Mucosa of descending colon (tissue), 3 donors: ENCODE measurements around the gene NUB1. TPM values are rescaled to one million over a fixed set of nuclear protein-coding genes. Genes with fewer than 3 reads are reported as not detected.

ENCODE experiments used
- ATAC-seq: fragments of 200-7000 bp; cut with Tn5 transposase; one replicate; pipeline ENCODE4 v1.9.1; 2020; ENCODE audit warnings: mild to moderate bottlenecking, moderate library complexity
- DNase-seq, 3 donors: peaks; one replicate each; pipeline ENCODE4 v3.0.0-alpha.2; 2020
- H3K36me3 ChIP-seq: fragments of 200-600 bp; one replicate; pipeline ENCODE4 v1.8.0; 2021; ENCODE audit warnings: low read depth, mild to moderate bottlenecking
- H3K4me1 ChIP-seq: fragments of 200-600 bp; one replicate; pipeline ENCODE4 v1.8.0; 2021; ENCODE audit warnings: low read depth, mild to moderate bottlenecking
- H3K4me3 ChIP-seq: fragments of 200-600 bp; one replicate; pipeline ENCODE4 v1.8.0; 2021; ENCODE audit warnings: mild to moderate bottlenecking
- H3K9me3 ChIP-seq: fragments of 200-600 bp; one replicate; pipeline ENCODE4 v1.8.0; 2021; ENCODE audit warnings: mild to moderate bottlenecking
- CTCF ChIP-seq: fragments of 200-600 bp; IDR thresholded peaks from one replicate; pipeline ENCODE4 v1.8.0; 2022; ENCODE audit warnings: antibody characterized with exemption, mild to moderate bottlenecking
- intact Hi-C, 2 donors: fragments of 100-400 bp; cut with DNase I in 1 of 2; cut with micrococcal nuclease in 1 of 2; formaldehyde crosslinking; loops; one replicate each; pipeline versions ENCODE4 v1.11.0 to v1.11.1; 2022; cut with DNase I, micrococcal nuclease
- total RNA-seq, 3 donors: library from RNA; stranded (reverse); fragmentation: NEBNext Ultra II Directional in 2 of 3; extraction: Animal tissue kit (Norgen Biotek cat#: 25700) in 2 of 3; gene quantifications; one replicate each; pipeline versions ENCODE4 v1.2.1 to v1.2.4, GENCODE V29; 2021 to 2023
- donor health status: DM: no; HTN: no; CAD: no; lungs with moderate emphysema.
- donor health status: DM: no; HTN: no; CAD: no.
- donor health status: DM: no; HTN: yes; CAD: no.

NUB1 gene
- total RNA-seq, 3 donors from 2014 or later = 66.2 to 77.5 (median 76.9) TPM

DNA sequence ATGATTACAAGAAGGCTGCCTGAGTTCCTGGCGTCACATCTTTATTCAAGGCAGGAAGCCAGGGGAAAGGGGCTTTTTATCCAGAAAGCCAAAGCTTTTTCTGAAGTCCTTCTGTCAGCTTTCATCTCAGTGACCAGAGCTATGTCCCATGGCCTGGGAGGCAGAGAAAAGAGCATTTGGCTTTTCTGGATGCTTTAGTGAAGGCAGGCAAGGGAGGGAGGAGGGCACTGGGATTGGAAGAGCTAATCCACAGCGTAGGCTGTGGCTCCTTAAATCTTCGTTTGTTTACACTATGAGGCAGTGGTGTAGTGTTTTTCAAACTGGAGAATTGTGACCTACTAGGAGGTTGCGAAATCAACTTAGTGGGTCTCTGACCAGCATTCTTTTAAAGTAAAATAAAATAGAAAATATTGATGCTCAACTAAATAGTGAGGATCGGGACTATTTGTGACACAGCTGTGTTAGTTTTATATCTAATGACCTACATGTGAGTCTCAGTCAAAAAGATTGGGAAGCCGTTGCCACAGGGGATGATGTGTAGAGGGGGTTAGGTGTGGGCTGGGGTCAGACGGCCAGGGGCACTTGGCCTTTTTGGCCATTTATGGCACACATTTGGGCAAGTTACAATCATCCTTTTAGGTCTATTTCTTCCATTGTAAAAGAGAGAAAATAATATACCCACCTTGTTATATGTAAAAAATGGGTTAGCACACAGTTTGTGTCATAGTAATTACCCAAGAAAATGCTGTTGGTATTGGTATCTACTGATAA lies 84.2 kb downstream of the NUB1 start:
- H3K4me3 ChIP-seq = no peak overlapping the region
- peak; percentile 23 for ATAC-seq
- H3K9me3 ChIP-seq = peaks cover 2% of the 10 kb centered on the region
- H3K36me3 ChIP-seq = no peaks in the 10 kb centered on the region
- H3K4me1 ChIP-seq = peaks cover 4% of the 10 kb centered on the region
- TF ChIP-seq CTCF = no peak
- intact Hi-C loops = no loop called here
- DNase-seq = no peak

DNA sequence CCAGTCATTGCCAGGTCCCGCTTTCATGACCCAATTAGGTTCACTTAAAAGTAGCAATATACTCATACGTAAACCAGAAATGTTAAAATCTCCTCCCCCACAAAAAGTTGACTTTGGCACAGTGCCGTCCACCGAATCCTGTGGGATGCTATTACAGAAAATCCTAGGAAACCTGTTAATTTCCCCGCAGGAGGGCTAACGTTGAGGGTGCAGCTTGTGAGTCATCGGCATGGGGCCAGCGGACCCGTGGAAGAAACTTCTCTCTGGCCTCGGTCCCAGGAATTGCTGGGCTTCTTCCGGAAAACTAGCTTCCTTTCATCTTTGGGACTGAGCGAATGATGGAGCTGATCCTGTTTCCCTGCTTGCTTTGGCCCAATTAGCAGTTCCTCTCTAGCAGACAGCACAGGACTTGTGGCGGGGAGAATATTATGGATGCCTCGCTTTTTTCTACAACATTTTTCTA lies 84.9 kb downstream of the NUB1 start:
- DNase-seq (peak in 2 of 3 donors; percentile 59 to 62), ATAC-seq (no peak)
- Histone ChIP-seq H3K4me3 (no peak overlapping the region), H3K9me3 (peaks cover 2% of the 10 kb centered on the region), H3K4me1 (peaks cover 4% of the 10 kb centered on the region), H3K36me3 (no peaks in the 10 kb centered on the region)
- intact Hi-C loops = no loop called here
- no peak for TF ChIP-seq CTCF

GRCh38 chr7:151426904-151427704 lies 85.5 kb downstream of the NUB1 start:
- ATAC-seq (no peak), DNase-seq (no peak)
- no peaks in the 10 kb centered on the region for H3K36me3 ChIP-seq
- peaks cover 4% of the 10 kb centered on the region for H3K4me1 ChIP-seq
- no peak for TF ChIP-seq CTCF
- H3K4me3 ChIP-seq = no peak overlapping the region
- H3K9me3 ChIP-seq = no peaks in the 10 kb centered on the region
- intact Hi-C loops = no loop called here

DNA sequence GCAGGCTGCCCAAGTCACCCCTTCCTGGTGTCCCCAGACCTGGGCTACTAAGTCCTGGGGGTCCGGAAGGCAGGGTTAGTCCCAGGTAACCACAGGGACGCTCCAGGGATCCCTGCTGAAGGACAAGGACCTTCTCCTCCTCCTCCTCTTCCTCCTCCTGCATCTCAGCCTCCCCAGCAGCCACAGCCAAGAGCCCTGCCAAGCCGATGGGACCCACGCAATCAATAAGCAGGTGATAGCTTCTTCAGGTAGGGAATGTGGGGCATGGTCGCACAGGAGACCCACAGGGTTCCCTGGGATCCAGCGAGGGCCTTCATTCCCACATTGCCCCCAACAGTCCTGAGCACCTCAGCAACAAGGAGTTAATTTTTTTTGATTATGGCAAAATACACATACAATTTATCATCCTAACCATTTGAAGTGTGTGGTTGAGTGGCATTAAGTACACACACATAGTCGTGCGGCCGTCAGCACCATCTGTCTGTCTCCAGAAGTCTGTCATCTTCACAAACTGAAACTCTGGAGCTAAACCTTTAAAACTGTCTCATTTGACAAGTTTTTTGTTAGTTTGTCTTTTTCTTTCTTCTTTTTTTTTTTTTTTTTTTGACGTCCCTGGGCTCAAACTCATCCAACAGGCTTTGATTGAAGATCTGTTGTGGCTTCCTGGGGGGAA lies 86.2 kb downstream of the NUB1 start:
- Histone ChIP-seq H3K4me3 (no peak overlapping the region), H3K4me1 (peaks cover 4% of the 10 kb centered on the region), H3K9me3 (no peaks in the 10 kb centered on the region), H3K36me3 (no peaks in the 10 kb centered on the region)
- intact Hi-C loops = no loop called here
- DNase-seq (no peak), ATAC-seq (no peak)
- no peak for TF ChIP-seq CTCF

Other genes with a start within 250 kb of the NUB1 start
- gene GBX1, start 174.1 kb upstream of the NUB1 start, total RNA-seq = not detected
- not detected for gene ASB10, start 154.6 kb upstream of the NUB1 start, total RNA-seq
- not detected for gene H2BK1, start 131.3 kb upstream of the NUB1 start, total RNA-seq
- gene ABCF2, start 114.6 kb upstream of the NUB1 start, total RNA-seq = 10 to 100 TPM; 27.0 to 36.4 (median 28.4) TPM
- 10 to 100 TPM; 38.3 to 52.2 (median 41.5) TPM for gene CHPF2, start 109.3 kb upstream of the NUB1 start, total RNA-seq
- gene SMARCD3, start 93.1 kb upstream of the NUB1 start, total RNA-seq = 10 to 100 TPM in 2 of 3 donors, 1 to 10 TPM in 1; 5.1 to 44.3 (median 10.0) TPM
- 10 to 100 TPM in 1 of 3 donors, 1 to 10 TPM in 1, under 1 TPM in 1; 0.38 to 16.6 (median 1.2) TPM for gene WDR86, start 68.2 kb downstream of the NUB1 start, total RNA-seq
- under 1 TPM in 1 of 3 donors, not detected in 2; 0.51 TPM for gene CRYGN, start 98.3 kb downstream of the NUB1 start, total RNA-seq
- gene RHEB, start 178.1 kb downstream of the NUB1 start, total RNA-seq = 100 to 1,000 TPM in 1 of 3 donors, 10 to 100 TPM in 2; 40.3 to 114 (median 73.5) TPM